ENCODE data around the gene DDR2.

Gene DDR2

DNA sequence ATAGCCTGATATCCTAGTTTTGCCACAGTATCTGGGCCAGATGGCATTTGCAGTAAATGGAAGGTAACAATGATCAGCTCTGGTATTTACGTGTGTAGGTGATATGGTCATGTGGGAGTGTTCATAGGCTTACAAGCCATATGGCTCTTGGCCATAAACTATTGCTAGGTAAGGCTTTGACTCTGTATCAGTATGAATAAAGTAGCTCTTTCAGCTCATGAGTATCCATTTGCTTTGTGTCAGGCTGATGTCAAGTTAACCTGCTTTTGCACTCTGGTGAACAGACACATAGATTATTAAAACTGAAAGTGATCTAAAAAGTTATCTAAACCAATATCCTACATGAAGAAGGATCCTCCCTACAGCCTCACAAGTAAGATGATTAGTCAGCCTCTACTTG is 69.0 kb downstream of the DDR2 start:
- DNase-seq, result no peak

DNA sequence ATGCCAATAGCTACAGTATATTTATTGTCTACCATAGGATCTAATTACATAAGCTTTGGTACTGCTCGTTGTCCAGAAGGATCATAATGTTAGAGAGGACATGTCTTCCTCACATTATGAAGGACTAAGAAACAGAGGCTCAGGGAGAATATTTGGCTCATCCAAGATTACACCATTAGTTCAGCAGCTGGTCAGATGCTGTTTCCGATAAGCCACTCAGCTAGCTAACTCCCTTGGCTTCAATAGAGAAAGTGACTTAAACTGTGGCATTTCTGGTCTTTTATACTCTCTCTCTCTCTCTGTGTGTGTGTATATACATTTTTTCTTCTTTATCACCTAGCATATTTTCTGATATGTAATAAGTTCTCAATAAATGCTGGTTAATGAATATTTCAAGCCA is 70.4 kb downstream of the DDR2 start:
- no peak for DNase-seq

DNA sequence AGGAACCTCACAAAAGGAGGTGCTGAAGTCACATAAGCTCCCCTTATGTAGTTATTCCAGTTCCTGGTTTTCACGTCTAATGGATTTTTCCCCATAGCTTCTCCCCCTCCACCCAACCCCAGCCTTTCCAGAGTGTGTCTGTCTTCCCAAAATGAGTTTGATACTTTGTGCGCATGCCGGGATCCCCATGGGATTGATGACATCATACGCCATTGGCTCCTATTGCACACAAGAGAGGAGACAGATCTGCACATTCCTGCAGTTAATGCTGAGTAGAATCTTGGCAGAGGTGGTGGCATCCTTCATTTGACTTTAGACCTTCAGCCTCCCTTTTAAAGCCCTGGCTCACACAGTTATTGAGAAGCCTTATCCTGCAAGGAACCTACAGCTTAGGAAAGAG is 71.4 kb downstream of the DDR2 start:
- DNase-seq, result no peak

- DNase-seq, result no peak
Observed at GRCh38 chr1:162704673-162705424, 72.6 kb downstream of the DDR2 start.

GRCh38 chr1:162706003-162706402 is 73.7 kb downstream of the DDR2 start:
- DNase-seq, result no peak

DNA sequence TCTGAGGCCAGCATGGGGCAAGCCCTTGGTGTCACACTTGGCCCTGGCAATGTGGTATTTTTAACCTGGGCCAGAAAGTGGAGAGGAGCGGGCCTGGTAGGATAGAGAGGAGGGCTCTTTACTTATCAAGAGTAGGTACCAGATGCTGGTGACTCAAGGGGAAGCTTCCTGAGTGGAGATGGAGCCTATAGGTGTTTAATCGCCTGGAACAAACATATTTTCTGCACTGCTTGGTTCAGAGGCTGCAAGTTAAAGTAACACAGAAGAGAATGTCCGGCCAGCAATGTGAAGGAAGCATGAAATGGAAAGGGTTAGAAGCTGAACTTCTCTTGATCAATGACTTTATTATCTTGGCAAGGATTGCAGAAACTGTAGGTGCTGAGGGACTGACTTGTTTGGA is 74.3 kb downstream of the DDR2 start:
- no peak for DNase-seq

DNA sequence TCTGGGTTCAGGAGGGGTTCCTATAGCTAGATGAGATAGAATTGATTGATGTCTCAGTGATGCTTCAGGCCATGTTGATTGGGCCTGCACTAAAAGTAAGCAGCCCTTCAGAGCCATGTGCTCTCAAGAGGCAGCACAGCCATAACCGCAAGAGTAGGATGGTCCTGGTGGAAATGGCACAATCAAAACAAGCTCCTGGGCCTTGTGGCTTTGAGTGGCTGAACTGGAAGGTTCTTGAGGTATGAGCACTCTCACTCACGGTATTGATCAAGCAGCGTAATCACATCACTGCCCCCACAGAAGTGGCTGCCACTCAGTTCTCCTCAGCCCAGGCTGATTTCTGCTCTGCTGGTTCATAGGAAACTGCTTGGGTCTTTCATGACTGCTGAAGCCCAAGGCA is 76.0 kb downstream of the DDR2 start:
- no peak for DNase-seq

- DNase-seq, result no peak
Observed at GRCh38 chr1:162709132-162709860, 77.0 kb downstream of the DDR2 start.

DNA sequence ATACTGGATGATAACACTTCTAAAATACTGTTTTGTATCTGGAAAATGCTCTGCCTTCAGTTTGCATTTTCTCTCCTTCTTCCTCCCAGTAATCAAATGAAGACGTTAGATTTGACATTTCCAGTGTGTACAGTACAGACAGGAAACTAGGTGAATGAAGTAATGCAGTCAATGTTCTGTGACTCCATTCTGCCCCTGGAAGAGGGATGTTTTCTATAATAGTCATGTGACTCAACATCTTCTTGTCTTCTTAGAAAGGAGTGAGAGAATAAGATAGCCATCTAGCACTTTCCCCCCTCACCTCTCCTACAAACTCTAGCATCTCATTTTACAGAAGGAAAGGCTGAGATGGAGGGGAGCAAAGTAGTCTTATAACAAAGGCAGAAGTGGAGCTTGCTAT is 77.6 kb downstream of the DDR2 start:
- no peak for DNase-seq

DNA sequence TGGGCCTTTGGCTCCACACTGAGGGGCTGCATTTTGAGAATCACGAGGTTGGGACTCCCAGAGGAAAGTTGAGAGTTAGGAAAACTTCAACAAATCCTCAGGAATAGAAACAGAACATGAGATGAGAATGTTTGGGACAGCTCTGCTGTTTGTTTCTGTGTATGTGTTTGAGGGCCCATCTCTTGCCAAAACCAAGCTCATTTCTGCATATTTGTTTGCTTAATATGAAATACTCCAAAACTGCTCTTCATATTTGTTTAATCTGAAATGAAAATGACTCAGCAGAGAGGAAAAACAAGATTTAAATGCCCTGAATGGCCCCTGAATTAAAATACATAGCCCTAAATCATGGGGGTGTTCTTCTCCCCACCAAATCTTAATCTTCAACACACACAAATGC is 78.1 kb downstream of the DDR2 start:
- no peak for DNase-seq

DNA sequence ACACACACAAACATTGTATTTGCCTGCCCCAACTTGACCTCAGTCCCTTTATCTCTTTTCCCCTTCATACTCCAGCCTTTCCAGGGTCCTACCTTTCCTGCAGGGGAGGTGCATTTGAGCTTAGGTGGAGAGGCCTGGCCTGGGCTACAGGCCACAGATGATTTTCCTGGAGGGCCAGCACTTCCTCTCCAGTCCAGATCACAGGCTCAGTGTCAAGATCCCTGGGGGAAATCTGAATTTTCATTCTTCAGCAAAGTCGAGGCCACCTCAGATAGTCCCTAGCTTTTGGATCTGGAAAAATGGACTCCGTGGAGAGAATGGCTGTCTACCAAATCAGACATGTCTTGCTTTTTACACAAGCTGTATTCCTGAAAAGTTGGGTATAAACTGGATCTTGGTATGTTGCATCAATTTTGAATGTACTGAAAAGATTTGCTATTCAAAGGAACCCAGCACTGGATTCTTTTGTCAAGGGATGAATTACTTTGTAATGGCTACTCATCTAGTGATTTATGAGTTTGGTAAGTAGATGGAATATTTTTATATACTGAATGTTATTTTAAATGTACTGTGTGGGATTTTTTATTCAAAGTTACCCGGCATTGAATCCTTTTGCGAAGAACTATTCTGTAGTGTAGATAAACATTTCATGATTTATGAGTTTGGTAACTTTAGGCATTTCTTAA is 78.7 kb downstream of the DDR2 start:
- no peak for DNase-seq

- DNase-seq, result no peak
Observed at GRCh38 chr1:162712317-162713029, 80.2 kb downstream of the DDR2 start.

DNA sequence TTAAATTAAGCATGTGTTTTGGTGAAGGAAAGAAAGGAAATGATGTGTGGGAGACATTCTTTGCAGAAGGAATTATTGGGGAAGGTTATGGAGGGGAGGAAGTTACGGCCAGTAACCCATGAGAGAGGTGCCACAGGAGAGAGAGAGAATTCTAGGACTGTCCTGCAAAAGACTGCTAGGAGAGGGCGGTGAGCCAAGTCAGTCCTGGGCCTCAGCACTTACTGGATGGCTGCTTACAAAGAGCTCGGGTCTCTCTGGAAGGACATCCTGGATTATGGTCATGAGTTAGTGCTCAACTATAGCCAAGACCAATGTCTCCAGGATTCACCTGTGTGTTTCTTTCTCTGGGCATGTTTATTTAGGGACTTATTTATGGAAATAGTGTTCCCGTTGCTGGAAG is 83.9 kb downstream of the DDR2 start:
- no peak for DNase-seq

DNA sequence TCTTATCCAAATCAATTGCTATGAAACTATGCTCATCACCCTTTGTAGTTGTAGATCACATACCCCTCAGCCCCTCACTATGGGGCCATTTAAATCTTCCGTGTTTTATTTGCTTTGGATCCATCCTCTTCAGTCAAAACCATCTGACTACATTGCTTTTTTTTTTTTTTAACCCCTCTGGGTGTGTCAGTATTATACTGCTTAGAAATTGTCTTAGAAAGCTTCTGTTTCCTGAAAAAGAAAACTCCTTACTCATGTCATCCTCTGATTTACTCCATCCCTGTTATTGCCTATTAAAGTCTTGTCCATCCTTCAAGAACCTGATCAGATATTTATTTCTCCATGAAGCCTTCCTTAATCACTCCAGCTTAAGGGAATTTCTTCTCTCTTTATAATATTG is 84.3 kb downstream of the DDR2 start:
- DNase-seq, result no peak

DNA sequence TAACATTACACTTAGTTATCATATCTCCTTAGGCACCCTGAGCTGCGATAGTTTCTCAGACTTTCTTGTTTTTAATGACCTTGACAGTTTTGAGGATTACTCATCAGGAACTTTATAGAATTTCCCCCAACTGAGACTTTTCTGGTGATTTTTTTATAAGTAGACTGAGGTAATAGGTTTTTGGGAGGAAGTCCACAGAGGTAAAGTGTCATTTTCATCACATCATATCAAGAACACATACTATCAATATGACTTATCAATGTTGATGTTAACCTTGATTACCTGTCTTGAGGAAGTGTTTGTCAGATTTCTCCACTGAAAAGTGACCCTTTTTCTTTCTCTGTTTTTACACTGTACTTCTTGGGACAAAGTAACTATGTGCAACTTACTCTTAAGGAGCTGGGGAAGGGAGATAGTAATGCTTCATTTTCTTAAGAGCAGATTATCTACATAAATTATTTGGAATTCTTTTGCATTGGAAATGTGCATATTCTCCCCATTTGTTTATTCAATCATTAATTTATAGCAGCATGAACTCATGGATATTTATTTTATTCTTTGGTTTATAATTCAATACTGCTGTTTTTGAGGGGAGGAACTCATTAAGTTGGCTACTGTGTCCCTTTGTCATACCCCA is 85.4 kb downstream of the DDR2 start:
- no peak for DNase-seq

GRCh38 chr1:162719678-162720077 is 87.4 kb downstream of the DDR2 start:
- DNase-seq, result no peak

GRCh38 chr1:162720996-162721395 is 88.7 kb downstream of the DDR2 start:
- DNase-seq, result no peak

- no peak for DNase-seq
Observed at GRCh38 chr1:162721471-162721870, 89.2 kb downstream of the DDR2 start.

DNA sequence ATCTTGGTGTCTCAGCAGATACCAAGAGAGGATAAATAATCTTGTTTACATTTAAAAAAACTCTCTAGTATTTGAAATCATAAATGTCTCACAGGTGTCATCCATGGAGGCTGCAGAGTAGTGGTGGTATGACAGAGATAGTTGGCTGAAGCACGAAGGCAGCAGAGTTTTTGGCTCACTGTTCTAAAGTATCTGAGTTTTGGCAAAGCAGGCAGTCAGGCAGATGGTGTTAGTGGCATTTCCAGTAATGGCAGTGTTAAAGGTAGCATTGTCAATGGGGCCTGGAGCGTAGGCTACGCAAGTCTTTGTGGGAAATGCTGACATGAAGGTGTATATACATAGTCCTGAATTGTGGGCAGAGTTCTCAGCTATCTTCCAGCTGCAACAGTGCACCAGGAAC is 89.8 kb downstream of the DDR2 start:
- DNase-seq, result no peak

DNA sequence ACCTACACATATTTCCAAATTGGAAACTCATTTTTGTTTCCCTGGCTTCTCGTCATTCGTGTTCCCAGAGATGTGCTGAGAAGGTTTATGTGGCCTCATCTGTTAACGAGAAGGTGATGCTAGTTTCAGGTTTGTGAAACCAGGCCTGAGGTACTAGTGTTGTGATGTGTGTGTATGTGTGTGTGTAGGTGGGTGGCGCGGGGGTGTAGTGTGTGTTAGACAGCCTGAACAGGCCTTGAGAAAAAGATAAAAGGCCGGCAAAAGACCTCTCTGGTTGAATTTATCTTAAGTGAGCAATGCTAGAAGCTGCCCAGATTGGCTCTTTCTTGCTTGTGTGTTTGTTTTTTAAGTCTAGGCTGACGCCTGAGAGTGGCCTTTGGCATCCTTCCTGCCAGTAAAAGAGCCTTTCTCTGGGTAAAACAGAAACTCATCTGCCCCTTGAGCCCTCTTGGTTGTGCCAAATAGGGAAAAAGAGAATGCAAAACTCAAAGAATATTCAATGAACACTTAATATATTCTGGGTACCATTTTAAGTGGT is 92.4 kb downstream of the DDR2 start:
- no peak for DNase-seq

GRCh38 chr1:162725301-162725837 is 93.1 kb downstream of the DDR2 start:
- DNase-seq, result no peak

GRCh38 chr1:162726555-162726954 is 94.3 kb downstream of the DDR2 start:
- no peak for DNase-seq

All from CD4-positive, alpha-beta T cell treated with Interleukin-17A for 1 hour (primary cell).